Muscle layer of duodenum (tissue), 2 donors: ENCODE results near the gene MBD3L2.

Source experiments
- H3K27ac ChIP-seq: one replicate; pipeline ENCODE4 v1.7.0; 2013; ENCODE audit warnings: mild to moderate bottlenecking, low read length
- H3K27me3 ChIP-seq: one replicate; pipeline ENCODE4 v1.7.0; 2013; ENCODE audit warnings: low read depth, mild to moderate bottlenecking, control low read depth, low read length
- H3K36me3 ChIP-seq, 2 donors: one replicate each; pipeline ENCODE4 v1.7.0; 2013; ENCODE audit warnings: low read length in 2 of 2, control low read depth in 1 of 2, mild to moderate bottlenecking in 1 of 2; ENCODE audit not compliant: insufficient read depth in 2 of 2, control insufficient read depth in 1 of 2
- H3K4me1 ChIP-seq, 2 donors: one replicate each; pipeline ENCODE4 v1.7.0; 2013; ENCODE audit warnings: low read length in 2 of 2, mild to moderate bottlenecking in 2 of 2, control low read depth in 1 of 2, moderate library complexity in 1 of 2; ENCODE audit not compliant: insufficient read depth in 2 of 2, control insufficient read depth in 1 of 2
- H3K4me3 ChIP-seq, 2 donors: one replicate each; pipeline ENCODE4 v1.7.0; 2013; ENCODE audit warnings: low read length in 2 of 2, low read depth in 1 of 2, mild to moderate bottlenecking in 1 of 2
- H3K9me3 ChIP-seq, 2 donors: one replicate each; pipeline ENCODE4 v1.7.0; 2013; ENCODE audit warnings: low read length in 2 of 2, control low read depth in 1 of 2, mild to moderate bottlenecking in 1 of 2; ENCODE audit not compliant: control insufficient read depth in 1 of 2
- donor health status: healthy.

The MBD3L2 gene

DNA sequence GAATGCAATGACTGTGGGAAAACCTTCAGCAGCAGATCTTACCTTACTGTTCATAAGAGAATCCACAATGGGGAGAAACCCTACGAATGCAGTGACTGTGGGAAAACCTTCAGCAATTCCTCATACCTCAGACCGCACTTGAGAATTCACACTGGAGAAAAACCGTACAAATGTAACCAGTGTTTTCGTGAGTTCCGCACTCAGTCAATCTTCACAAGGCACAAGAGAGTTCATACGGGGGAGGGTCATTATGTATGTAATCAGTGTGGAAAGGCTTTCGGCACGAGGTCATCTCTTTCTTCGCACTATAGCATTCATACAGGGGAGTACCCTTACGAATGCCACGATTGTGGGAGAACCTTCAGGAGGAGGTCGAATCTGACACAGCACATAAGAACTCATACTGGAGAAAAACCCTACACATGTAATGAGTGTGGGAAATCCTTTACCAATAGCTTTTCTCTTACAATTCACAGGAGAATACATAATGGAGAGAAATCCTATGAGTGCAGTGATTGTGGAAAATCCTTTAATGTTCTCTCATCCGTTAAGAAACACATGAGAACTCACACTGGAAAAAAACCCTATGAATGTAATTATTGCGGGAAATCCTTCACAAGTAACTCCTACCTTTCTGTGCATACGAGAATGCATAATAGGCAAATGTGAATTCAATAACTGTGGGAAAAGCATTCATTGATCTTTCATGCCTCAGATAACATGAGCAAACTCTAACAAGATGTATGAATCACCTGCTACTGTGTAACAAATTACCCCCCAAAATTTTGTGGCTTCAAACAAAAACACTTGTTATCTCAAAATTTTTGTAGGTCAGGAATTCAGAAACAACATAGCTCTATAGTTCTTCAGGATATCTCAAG, 34.2 kb downstream of the MBD3L2 start:
- H3K27me3 ChIP-seq: no peaks in the 10 kb centered on the region
- H3K4me3 ChIP-seq: peak overlapping the region; percentile 12 to 50
- H3K9me3 ChIP-seq: peaks cover 60 to 92% of the 10 kb centered on the region in 2 donors
- H3K4me1 ChIP-seq: no peaks in the 10 kb centered on the region
- H3K36me3 ChIP-seq: peaks cover 58 to 73% of the 10 kb centered on the region in 2 donors
- H3K27ac ChIP-seq: no peak overlapping the region

DNA sequence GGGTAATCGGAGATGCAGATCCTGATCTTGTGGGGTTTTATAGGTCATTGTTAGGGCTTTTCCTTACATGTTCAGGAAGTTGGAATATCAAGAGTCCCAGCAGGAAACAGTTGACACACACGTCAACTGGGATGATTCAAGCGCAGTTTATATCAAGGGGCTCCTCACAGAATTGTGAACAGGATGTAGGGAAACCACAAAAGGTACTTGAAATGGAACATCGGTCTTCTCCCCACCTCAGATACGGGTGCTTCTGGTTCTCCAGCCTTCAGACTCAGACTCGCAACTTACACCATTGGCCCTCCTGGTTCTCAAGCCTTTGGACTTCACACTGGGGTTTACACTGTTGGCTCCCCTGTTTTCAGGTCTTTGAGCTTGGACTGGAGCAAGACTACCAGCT, 39.9 kb downstream of the MBD3L2 start:
- Histone ChIP-seq H3K4me3 (peak overlapping the region in 1 of 2 donors; percentile 49), H3K4me1 (no peaks in the 10 kb centered on the region), H3K9me3 (peaks cover 30 to 79% of the 10 kb centered on the region in 2 donors), H3K27me3 (no peaks in the 10 kb centered on the region), H3K27ac (no peak overlapping the region), H3K36me3 (peaks cover 5 to 31% of the 10 kb centered on the region in 2 donors)

DNA sequence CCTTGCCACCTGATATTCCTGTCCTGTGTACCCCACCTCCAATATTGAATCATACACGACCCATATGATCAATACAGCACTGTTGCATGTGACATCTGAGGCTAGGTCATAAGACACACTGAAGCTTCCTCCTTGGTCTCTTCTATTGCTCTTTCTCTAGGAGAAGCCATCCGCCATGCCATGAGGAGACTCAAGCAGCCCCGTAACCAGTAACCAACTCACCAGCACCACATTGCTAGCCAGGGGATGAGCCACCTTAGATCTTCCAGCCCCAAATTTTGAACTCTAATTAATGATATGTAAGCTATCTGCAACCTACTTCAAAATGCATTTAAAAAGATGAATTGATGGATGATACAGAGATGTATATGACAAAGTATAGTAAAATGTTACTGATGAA, 49.0 kb downstream of the MBD3L2 start:
- peaks cover 0 to 10% of the 10 kb centered on the region in 2 donors for H3K4me1 ChIP-seq
- no peaks in the 10 kb centered on the region for H3K27me3 ChIP-seq
- H3K36me3 ChIP-seq: no peaks in the 10 kb centered on the region
- peaks cover 0 to 17% of the 10 kb centered on the region in 2 donors for H3K9me3 ChIP-seq
- peak overlapping the region; percentile 74 to 76 for H3K4me3 ChIP-seq
- H3K27ac ChIP-seq: peak overlapping the region; percentile 94

DNA sequence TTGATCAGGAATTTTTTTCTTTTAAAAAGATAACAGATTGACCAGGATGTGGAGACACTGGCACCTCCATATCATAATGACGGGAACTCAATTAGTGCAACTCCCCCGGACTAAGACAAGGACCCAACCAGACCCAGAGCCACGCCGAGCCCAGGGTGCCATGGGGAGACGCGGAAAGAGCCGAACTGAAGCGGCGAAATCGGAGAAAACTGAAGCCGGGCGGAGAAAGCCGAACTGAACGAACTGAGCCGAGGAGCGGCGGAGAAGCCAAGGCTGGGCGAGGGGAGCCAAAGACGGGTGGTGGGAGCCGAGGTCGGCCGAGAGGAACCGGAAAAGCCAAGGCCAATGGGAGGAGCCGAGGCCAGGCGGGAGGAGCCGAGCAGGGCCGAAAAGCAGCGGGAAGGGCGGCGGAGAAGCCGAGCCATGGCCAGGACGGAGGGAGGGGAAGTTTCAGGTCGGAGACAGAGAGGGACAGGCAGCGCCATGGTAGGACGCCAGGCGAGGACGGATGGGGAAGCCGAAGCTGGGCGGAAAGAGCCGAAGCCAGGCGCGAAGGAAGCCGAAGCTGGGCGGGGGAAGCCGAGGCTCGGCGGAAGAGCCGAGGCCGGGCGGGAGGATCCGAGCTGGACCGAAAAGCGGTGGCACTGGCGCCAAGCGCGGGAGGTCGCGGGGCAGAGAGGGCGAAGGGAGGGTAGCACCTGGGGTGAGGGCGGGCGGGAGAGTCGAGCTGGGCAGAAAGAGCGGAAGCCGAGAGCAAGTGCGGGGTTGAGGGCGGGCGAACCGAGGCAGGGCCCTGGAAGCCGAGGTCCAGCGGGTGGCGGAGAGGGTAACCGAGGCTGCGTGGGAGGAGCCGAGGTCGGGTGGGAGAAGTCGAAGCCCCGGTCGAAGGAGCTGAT, 49.8 kb downstream of the MBD3L2 start:
- Histone ChIP-seq H3K27me3 (no peaks in the 10 kb centered on the region), H3K4me3 (peak overlapping the region; percentile 74 to 76), H3K36me3 (no peaks in the 10 kb centered on the region), H3K27ac (peak overlapping the region; percentile 94), H3K9me3 (peaks cover 0 to 12% of the 10 kb centered on the region in 2 donors), H3K4me1 (peaks cover 0 to 10% of the 10 kb centered on the region in 2 donors)

DNA sequence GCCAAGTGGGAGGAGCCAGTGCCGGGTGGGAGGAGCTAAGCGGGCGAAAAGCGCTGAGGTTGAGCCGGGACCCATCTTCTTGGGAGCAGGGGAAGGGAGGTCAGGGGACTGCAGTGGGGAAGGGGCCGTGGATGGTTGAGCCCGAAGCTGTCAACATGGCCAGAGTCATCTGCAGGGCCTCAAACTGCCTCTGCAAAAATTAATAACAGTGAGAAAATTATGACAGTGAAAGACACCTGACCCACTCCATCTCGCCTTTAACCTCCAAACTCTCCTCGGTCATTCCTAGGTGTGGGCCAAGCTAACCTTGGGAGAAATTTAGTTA, 50.4 kb downstream of the MBD3L2 start:
- H3K36me3 ChIP-seq: no peaks in the 10 kb centered on the region
- H3K27ac ChIP-seq: no peak overlapping the region

More for the DNA sequence above, 50.4 kb downstream of the MBD3L2 start:
- H3K27me3 ChIP-seq: no peaks in the 10 kb centered on the region
- peaks cover 0 to 10% of the 10 kb centered on the region in 2 donors for H3K4me1 ChIP-seq
- peaks cover 0 to 12% of the 10 kb centered on the region in 2 donors for H3K9me3 ChIP-seq
- peak overlapping the region; percentile 74 to 76 for H3K4me3 ChIP-seq
